Mammary epithelial cell (primary cell): Measurements from ENCODE around the gene ENKD1.

ENCODE experiments used
- EZH2 ChIP-seq: IDR thresholded peaks from 2 replicates; pipeline ENCODE4 v1.6.1; 2012; ENCODE audit warnings: low read length, inconsistent platforms, borderline replicate concordance
- TF ChIP-seq, protein P1 (sequence below), 2 donors: IDR thresholded peaks in 1 of 2; conservative IDR thresholded peaks in 1 of 2; 2 replicates each; pipeline ENCODE4 v1.5.1; 2011 to 2012; ENCODE audit warnings: inconsistent platforms in 2 of 2, low read length in 2 of 2, mild to moderate bottlenecking in 2 of 2, control low read depth in 1 of 2, low read depth in 1 of 2; ENCODE audit not compliant: insufficient read depth in 1 of 2; ENCODE audit errors: extremely low read depth in 1 of 2

DNA sequence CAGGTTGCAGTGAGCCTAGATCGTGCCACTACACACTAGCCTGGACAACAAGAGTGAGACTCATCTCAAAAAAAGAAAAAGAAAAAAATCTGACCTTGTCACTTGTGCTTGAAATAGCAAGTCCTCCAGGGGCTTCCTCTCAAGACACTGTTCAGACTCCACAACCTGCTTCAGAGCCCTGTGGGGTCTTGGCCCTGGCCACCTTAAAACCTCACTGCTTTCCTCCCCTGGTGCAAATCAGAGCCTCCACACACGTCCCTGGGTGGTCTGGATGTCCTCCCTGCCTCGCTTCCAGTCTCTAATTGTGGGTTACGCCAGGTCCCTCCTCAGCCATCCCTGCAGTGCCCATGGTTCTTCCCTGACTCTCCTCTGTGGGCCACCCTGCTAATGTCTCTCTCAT is 11.2 kb downstream of the ENKD1 start:
- TF ChIP-seq, protein P1, sequence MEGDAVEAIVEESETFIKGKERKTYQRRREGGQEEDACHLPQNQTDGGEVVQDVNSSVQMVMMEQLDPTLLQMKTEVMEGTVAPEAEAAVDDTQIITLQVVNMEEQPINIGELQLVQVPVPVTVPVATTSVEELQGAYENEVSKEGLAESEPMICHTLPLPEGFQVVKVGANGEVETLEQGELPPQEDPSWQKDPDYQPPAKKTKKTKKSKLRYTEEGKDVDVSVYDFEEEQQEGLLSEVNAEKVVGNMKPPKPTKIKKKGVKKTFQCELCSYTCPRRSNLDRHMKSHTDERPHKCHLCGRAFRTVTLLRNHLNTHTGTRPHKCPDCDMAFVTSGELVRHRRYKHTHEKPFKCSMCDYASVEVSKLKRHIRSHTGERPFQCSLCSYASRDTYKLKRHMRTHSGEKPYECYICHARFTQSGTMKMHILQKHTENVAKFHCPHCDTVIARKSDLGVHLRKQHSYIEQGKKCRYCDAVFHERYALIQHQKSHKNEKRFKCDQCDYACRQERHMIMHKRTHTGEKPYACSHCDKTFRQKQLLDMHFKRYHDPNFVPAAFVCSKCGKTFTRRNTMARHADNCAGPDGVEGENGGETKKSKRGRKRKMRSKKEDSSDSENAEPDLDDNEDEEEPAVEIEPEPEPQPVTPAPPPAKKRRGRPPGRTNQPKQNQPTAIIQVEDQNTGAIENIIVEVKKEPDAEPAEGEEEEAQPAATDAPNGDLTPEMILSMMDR (conservative IDR thresholded peaks at IDR 0.05 in 1 of 2, IDR thresholded peaks at IDR 0.05 in 1 of 2; ENCODE audit: extremely low read depth in 1 of 2, insufficient read depth in 1 of 2, low read depth in 1 of 2, low read length in 2 of 2) = no peak
- no peak for TF ChIP-seq EZH2
